PC-9 (cell line): Measurements from ENCODE around the gene EPHA4. TPM values are rescaled to one million over a fixed set of nuclear protein-coding genes. Genes with fewer than 3 reads are reported as not detected.

Source experiments
- BruUV-seq: library from RNA; stranded (reverse); fragments of 400-500 nt; replicated peaks from 2 replicates; lab custom pipeline; 2021; lab: Mats Ljungman, UMichigan
- CTCF ChIA-PET: fragments of 300-600 bp; sonication (Branson Sonifier 250); formaldehyde crosslinking; loops from one replicate; lab custom pipeline; 2022; ENCODE audit warnings: antibody characterized with exemption; lab: Charles Lee
- POLR2A ChIA-PET: fragments of 300-600 bp; sonication (Branson Sonifier 250); formaldehyde crosslinking; loops from one replicate; lab custom pipeline; 2022; ENCODE audit warnings: antibody characterized with exemption; ENCODE audit not compliant: unreplicated experiment; lab: Charles Lee
- DNase-seq, 2 experiments: peaks; one replicate each; pipeline versions ENCODE4 v3.0.0 to v3.0.0-alpha.2; 2015 to 2022; ENCODE audit warnings: mixed read lengths in 1 of 2
- H2AFZ ChIP-seq: fragments of 200-600 bp; sonication (generic); 2 replicates; pipeline ENCODE4 v1.8.1; 2017; ENCODE audit warnings: antibody characterized with exemption
- H3F3A ChIP-seq: fragments of 200-600 bp; sonication (generic); 2 replicates; pipeline ENCODE4 v1.8.1; 2017; ENCODE audit warnings: antibody characterized with exemption, mild to moderate bottlenecking, low read depth; ENCODE audit not compliant: insufficient read depth
- H3K27ac ChIP-seq: fragments of 200-600 bp; sonication (generic); 2 replicates; pipeline ENCODE4 v1.6.1; 2016; ENCODE audit warnings: mixed run types
- H3K27me3 ChIP-seq: fragments of 200-600 bp; sonication (generic); 2 replicates; pipeline ENCODE4 v1.6.1; 2016; ENCODE audit warnings: low read depth, mixed run types; ENCODE audit not compliant: insufficient read depth
- H3K36me3 ChIP-seq: fragments of 200-600 bp; sonication (generic); 2 replicates; pipeline ENCODE4 v1.6.1; 2016; ENCODE audit warnings: low read depth, mixed run types
- H3K4me1 ChIP-seq: fragments of 200-600 bp; sonication (generic); replicated peaks from 2 replicates; pipeline ENCODE4 v1.6.1; 2016; ENCODE audit warnings: mixed run types; ENCODE audit not compliant: insufficient read depth
- H3K4me2 ChIP-seq: fragments of 200-600 bp; sonication (generic); 2 replicates; pipeline ENCODE4 v1.6.1; 2017; ENCODE audit warnings: mixed run types
- H3K4me3 ChIP-seq: fragments of 200-600 bp; sonication (generic); 2 replicates; pipeline ENCODE4 v1.6.1; 2016; ENCODE audit warnings: mixed run types
- H3K79me2 ChIP-seq: fragments of 200-600 bp; sonication (generic); 2 replicates; pipeline ENCODE4 v1.6.1; 2017; ENCODE audit warnings: low read depth, mixed run types
- H3K9me2 ChIP-seq: fragments of 200-600 bp; sonication (generic); 2 replicates; pipeline ENCODE4 v1.8.1; 2017; ENCODE audit warnings: mild to moderate bottlenecking; ENCODE audit not compliant: insufficient read depth
- H3K9me3 ChIP-seq: fragments of 200-600 bp; sonication (generic); 2 replicates; pipeline ENCODE4 v1.8.1; 2016; ENCODE audit warnings: low read depth; ENCODE audit not compliant: insufficient read depth
- H4K20me1 ChIP-seq: fragments of 200-600 bp; sonication (generic); 2 replicates; pipeline ENCODE4 v1.8.1; 2017; ENCODE audit not compliant: insufficient read depth
- CTCF ChIP-seq: fragments of 200-600 bp; sonication (generic); conservative IDR thresholded peaks from 2 replicates; pipeline ENCODE4 v1.6.1; 2017; ENCODE audit warnings: mixed run types, antibody characterized with exemption, mild to moderate bottlenecking, moderate library complexity
- EZH2 ChIP-seq: fragments of 200-600 bp; sonication (generic); IDR thresholded peaks from 2 replicates; pipeline ENCODE4 v1.8.0; 2017; ENCODE audit warnings: antibody characterized with exemption, low read depth
- intact Hi-C: fragments of 100-400 bp; cut with micrococcal nuclease; formaldehyde crosslinking; loops from one replicate; pipeline ENCODE4 v1.10.0; 2022; ENCODE audit not compliant: unreplicated experiment
- total RNA-seq: library from RNA; stranded (reverse); gene quantifications from 2 replicates; pipeline ENCODE4 v1.2.3, GENCODE V29; 2021

EPHA4 gene
- total RNA-seq, 1 experiment from 2014 or later = 10.6 TPM

- ChIA-PET POLR2A (no interaction called here), CTCF (no interaction called here)
- no peaks in the 10 kb centered on the region for H3K36me3 ChIP-seq
- H3K4me1 ChIP-seq = no peaks in the 10 kb centered on the region
- H2AFZ ChIP-seq = no peak overlapping the region
- no peak for TF ChIP-seq EZH2
- TF ChIP-seq CTCF = no peak
- BruUV-seq = no TSS peak
- H3K9me2 ChIP-seq = no peaks in the 10 kb centered on the region
- no peak overlapping the region for H3K27ac ChIP-seq
- H3K4me3 ChIP-seq = no peak overlapping the region
- H4K20me1 ChIP-seq = no peaks in the 10 kb centered on the region
- no peaks in the 10 kb centered on the region for H3F3A ChIP-seq
- H3K79me2 ChIP-seq = no peaks in the 10 kb centered on the region
- no peak for DNase-seq
- intact Hi-C loops = no loop called here
- no peak overlapping the region for H3K4me2 ChIP-seq
- no peaks in the 10 kb centered on the region for H3K27me3 ChIP-seq
- no peaks in the 10 kb centered on the region for H3K9me3 ChIP-seq
Observed at GRCh38 chr2:221485503-221485870, 86.6 kb downstream of the EPHA4 start.

GRCh38 chr2:221484761-221485502 is 87.2 kb downstream of the EPHA4 start:
- H3K4me3 ChIP-seq = no peak overlapping the region
- intact Hi-C loops = no loop called here
- H4K20me1 ChIP-seq = no peaks in the 10 kb centered on the region
- H3K27ac ChIP-seq = no peak overlapping the region
- TF ChIP-seq EZH2 = no peak
- no peak for TF ChIP-seq CTCF
- H3K4me1 ChIP-seq = no peaks in the 10 kb centered on the region
- H3K4me2 ChIP-seq = no peak overlapping the region
- no peaks in the 10 kb centered on the region for H3K9me2 ChIP-seq
- no peak for DNase-seq
- ChIA-PET CTCF (no interaction called here), POLR2A (no interaction called here)
- H3K36me3 ChIP-seq = no peaks in the 10 kb centered on the region
- no peaks in the 10 kb centered on the region for H3K79me2 ChIP-seq
- no peaks in the 10 kb centered on the region for H3K9me3 ChIP-seq
- H3F3A ChIP-seq = no peaks in the 10 kb centered on the region
- H2AFZ ChIP-seq = no peak overlapping the region
- no TSS peak for BruUV-seq
- H3K27me3 ChIP-seq = no peaks in the 10 kb centered on the region

- no peak for DNase-seq
- H4K20me1 ChIP-seq = no peaks in the 10 kb centered on the region
- POLR2A ChIA-PET = no interaction called here
- H3K4me2 ChIP-seq = no peak overlapping the region
- CTCF ChIA-PET = no interaction called here
- H3K4me1 ChIP-seq = peaks cover 17% of the 10 kb centered on the region
- no peak for TF ChIP-seq EZH2
- no peak for TF ChIP-seq CTCF
- no peaks in the 10 kb centered on the region for H3K9me2 ChIP-seq
- H2AFZ ChIP-seq = no peak overlapping the region
- no peaks in the 10 kb centered on the region for H3K27me3 ChIP-seq
- no TSS peak for BruUV-seq
- no peaks in the 10 kb centered on the region for H3K9me3 ChIP-seq
- no peaks in the 10 kb centered on the region for H3K79me2 ChIP-seq
- intact Hi-C loops = no loop called here
- no peak overlapping the region for H3K27ac ChIP-seq
- H3F3A ChIP-seq = peaks cover 12% of the 10 kb centered on the region
- no peak overlapping the region for H3K4me3 ChIP-seq
- no peaks in the 10 kb centered on the region for H3K36me3 ChIP-seq
Observed at GRCh38 chr2:221482666-221483455, 89.2 kb downstream of the EPHA4 start.
